ENCODE data around the gene TOP3A.
"Not testable (repeated sequence)": the region's sequence is repeated elsewhere in the genome, so short reads cannot be mapped to it uniquely, and the experiment has no call there.

The TOP3A gene

DNA sequence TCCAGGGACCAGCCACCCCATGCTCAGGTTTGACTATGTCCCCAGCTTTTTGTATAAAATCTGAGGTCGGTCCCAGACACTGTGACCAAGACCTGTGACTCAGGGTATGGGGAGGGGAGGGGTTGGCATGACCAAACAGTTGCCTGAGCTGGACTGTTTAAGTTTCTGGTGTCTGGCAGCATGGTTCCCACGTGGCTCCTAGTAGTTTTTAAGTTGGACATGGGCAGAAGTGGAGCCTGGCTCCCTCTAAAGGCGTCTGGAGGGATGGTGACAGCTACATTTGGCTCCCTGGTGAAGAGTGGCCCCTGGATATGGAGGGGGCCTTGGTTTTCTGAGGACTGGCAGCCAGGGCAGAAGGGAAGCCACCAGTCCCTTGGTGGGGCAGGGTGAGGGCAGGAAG is 8.2 kb upstream of the TOP3A start:
- DNase-seq, result no peak

DNA sequence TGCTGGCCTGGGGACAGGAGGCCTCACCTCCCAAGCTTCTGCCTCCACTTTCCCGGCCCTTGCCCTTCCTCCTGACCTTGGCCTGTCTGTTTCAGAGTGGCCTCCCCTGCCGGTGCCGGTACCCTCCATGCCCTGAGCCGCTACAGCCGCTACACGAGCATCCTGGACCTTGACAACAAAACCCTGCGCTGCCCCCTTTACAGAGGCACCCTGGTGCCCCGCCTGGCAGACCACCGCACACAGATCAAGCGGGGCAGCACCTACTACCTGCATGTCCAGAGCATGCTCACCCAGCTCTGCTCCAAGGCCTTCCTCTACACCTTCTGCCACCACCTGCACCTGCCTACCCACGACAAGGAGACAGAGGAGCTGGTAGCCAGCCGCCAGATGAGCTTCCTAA is 7.7 kb upstream of the TOP3A start:
- DNase-seq, result no peak

DNA sequence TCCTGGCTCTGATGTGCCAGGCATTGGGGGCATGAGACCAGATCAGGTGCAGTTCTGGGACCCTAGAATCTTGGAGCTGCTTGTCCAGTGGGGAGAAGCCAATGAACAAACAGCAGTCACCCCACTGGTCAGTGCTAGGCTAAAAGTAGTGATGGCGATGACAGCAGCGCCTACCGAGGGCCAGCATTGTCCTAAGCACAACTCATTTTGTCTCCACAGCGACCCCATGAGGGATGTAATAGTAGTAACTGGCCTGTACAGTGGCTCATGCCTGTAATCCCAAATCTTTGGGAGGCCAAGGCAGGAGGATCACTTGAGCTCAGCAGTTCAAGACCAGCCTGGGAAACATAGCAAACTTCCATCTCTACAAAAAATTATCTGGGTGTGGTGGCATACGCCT is 6.5 kb upstream of the TOP3A start:
- DNase-seq, result no peak

DNA sequence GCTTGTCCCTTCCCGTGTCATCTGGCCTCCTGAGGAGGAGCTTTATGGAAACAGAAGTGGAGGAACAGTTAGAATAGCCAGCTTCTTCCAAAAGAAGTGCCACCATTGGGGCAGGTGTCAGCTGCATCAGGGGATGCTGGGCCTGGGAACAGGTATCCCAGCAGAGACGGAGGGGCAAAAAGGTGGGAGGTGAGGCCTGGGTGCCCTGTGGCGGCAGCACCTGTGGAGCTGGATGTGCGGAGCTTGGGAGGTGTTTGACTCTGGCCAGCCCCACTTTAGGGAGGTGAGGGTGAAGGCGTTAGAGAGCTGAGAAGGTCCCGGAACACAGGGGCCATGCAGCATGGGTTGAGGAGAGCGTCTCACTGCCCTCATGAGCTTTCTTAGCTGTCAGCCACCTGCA is 5.5 kb upstream of the TOP3A start:
- DNase-seq, result no peak

DNA sequence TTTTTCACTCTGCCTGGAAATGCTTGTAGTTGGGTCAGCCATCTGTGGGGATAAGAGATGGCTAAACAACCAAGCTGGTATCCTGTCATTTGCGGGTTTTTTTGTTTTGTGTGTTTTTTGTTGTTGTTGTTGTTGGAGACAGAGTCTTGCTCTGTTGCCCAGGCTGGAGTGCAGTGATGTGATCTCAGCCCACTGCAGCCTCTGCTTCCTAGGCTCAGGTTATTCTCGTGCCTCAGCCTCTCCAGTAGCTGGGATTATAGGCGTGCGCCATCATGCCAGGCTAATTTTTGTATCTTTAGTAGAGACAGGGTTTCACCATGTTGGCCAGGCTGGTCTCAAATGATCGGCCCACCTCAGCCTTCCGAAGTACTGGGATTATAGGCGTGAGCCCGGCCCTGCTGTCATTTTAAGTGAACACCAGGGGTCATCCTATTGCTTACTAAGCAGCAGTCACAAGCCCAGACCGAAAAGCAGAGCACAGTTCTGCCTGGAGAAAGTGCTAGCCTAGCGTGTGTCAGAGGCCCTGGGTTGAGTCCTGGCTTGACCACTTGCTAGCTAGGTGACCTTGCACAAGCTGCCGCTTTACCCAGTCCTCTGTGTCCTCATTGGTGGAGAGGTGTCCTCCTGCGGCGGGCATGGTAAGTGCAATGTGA is 4.9 kb upstream of the TOP3A start:
- no peak for DNase-seq

DNA sequence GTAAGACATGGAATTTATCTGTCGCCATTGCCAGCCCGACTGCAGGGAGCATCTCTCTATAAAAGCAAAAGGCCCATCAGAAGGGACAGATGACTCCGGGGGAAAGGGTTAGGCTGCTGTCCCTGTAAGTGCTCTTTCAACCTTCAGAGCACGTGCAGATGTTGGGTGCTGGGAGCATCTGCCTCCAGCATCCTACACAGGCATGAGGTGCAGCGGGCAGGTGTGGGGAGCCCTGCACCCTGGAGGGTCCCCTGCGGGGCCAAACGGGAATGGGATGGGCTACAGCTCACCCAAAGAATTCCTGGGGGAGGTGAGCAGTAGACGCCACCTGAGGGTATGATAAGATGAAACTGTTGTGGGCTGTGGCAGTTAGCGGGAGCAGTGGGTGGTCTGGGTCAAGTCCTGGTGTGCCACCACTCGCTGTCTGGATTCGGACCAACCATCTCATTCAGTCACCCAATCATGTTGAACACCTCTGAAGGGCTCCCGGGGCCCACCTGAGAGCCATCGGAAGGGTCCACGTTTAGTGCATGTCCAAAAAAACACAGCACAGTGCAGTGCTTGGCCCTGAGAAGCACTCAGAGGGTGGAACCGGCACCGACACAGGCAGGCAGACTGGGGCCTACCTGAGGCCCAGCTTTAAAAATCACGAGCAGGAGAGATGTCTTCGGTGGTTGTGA is 4.1 kb upstream of the TOP3A start:
- DNase-seq, result no peak

DNA sequence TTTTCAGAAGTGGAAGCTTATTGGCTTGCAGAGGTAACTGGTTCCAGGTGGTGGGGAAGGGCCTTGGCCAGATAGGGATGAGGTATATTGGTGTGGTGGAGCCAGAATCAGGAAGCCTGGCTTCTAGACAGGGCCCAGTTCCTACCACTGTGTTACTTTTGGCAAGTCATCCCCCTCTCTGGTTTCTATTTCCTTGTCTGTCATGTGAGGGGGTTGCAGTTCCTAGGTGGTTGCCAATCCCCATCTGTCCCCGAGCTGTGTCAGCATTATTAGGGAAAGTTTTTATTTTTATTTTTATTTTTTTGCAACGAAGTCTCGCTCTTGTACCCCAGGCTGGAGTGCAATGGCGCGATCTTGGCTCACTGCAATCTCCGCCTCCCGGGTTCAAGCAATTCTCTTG is 3.3 kb upstream of the TOP3A start:
- no peak for DNase-seq

DNA sequence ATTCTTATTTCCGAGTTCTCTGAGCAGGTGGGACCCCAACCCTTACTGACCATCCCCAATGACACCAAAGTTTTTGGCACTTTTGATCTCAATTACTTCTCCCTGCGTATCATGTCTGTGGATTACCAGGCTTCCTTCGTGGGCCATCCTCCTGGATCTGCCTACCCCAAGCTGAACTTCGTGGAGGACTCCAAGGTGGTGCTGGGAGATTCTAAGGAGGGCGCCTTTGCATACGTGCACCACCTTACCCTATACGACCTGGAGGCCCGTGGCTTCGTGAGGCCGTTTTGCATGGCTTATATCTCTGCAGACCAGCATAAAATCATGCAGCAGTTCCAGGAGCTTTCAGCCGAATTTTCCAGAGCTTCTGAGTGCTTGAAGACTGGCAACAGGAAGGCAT is 1.2 kb upstream of the TOP3A start:
- DNase-seq, result no peak

DNA sequence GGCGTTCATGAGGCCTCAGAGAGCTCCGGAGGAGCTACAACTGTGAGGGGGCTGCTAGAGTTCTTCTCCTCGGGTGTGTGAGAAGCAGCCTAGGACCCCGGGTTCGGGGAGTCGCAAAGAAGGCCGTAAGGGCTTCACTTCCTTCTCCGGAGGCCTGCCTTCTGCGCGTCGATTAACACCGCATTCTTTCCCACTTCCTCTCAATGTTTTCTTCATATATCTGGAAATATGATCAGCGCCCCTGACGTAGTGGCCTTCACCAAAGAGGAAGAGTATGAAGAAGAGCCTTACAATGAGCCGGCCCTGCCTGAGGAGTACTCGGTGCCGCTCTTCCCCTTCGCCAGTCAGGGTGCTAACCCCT is 748 bp upstream of the TOP3A start:
- DNase-seq, result peak; percentile 23

DNA sequence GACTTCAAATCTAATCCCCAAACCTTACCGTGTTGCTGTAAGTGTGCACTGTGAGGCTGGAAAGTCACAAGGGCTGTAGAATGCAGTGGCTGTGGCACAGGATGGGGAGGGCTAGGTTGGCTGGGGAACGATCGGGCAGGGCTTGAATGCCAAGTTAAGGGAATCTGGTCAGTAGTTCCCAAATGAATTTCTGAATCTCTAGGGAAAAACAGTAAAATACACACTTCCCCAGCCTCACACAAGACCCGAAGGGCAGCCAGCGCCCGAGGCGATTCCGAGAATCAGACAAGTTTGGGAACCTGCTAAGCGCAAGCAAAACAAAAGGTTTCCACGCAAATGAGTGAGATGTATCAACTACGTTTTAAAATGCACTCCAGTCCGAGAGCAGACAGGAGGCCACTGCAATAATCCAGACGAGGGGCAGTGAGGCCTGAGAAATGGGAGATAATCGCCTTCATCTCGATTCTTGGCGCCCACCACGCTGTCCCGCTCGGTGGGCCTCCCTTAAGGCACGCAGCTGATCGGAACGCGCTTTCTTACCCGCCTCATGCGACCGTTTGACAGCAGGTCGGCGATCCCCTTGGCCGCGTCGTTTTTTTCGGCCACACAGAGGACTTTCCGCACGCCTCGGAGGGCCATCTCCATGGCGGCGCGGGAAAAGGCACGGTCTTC is 599 bp downstream of the TOP3A start:
- no peak for DNase-seq

DNA sequence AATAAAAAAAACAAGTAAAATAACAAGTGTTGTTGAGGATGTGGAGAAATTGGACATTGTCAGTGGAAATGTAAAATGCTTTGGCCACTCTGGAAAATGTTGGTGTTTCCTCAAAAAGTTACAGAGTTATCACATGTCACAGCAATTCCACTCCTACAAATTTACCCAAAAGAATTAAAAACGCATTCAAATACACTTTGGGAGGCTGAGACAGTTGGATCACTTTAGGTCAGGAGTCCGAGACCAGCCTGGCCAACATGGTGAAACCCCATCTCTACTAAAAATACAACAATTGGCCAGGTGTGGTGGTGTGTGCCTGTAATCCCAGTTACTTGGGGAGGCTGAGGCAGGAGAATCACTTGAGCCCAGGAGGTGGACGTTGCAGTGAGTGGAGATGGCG is 5.6 kb downstream of the TOP3A start:
- no peak for DNase-seq

DNA sequence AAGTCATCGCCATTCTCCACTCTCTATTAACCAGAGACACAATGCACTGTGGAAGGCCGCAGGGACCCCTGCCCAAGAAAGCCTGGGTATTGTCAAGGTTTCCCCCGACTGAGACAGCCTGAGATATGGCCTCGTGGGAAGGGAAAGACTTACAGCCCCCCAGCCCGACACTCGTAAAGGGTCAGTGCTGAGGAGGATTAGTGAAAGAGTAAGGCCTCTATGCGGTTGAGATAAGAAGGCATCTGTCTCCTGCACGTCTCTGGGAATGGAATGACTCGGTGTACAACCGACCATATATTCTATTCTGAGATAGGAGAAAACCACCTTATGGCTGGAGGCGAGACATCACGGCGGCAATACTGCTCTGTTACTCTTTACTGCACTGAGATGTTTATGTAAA is 11.6 kb downstream of the TOP3A start:
- DNase-seq, result not testable (repeated sequence)

DNA sequence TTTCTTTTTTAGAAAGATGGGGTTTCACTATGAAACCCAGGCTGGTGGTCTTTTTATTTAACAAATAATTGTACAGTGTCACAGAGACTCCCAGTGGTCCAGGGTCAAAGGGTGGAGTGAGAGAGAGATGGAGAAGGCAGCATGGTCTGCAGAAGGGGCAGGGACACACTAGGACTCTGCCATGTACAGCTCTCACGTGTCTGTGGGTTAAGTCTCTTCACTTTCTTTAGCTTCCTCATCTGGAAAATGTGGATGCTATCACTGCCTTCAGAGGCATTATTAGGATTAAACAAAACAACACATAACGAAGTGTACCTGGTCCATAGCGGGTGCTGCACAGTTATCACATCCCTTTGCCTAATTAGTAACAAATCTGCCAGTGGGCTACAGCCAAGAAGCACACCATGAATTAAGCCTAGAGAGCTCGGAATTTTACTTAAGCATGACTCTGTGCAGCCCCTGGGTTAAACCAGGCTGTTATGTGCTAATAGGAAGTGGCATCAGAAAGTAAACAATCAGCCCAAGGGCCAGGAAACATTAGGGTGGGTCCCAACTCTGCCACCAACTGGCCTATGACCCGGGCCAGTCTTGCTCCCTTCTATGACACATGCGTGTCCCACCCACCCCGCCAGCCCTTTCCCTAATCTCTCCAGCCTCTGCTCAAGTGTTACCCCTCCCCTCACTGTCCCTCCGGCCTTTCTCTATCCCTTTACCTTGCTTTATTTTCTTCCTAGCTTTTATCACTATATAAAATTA is 13.9 kb downstream of the TOP3A start:
- no peak for DNase-seq

DNA sequence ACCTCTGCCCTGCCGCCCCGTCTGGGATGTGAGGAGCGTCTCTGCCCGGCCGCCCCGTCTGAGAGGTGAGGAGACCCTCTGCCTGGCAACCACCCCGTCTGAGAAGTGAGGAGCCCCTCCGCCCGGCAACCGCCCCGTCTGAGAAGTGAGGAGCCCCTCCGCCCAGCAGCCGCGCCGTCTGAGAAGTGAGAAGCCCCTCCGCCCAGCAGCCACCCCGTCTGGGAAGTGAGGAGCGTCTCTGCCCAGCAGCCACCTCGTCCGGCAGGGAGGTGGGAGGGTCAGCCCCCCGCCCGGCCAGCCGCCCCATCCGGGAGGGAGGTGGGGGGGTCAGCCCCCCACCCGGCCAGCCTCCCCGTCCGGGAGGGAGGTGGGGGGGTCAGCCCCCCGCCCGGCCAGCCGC is 16.7 kb downstream of the TOP3A start:
- DNase-seq, result not testable (repeated sequence)

DNA sequence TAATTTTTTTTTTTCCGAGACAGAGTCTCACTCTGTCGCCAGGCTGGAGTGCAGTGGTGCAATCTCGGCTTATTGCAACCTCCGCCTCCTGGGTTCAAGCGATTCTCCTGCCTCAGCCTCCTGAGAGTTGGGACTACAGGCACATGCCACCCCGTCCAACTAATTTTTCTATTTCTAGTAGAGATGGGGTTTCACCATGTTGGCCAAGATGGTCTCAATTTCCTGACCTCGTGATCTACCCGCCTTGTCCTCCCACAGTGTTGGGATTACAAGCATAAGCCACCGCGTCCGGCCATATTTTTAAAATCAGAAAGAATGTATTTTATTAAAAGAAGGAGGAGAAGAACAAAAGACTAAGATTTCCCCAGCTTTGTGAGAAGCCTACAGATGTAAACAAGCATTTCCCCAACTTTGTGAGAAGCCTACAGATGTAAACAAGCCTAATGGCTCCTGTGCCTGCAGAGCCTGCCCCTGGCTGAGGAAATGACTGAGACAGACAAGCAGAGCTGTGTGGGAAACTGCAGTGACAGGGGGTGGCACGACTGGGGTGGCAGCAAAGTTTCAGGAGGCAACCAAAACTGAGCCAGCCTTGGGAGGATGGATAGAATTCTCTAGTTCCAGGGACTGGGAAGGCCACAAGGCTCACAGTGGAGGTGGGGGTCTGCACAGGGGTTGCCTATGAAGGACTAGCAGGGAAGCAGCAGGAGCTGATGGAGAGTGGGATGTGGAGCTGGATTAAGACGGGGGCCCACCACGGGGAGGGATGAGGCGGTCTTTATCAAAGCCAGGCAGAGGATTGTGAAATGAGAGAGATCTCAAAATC is 22.9 kb downstream of the TOP3A start:
- DNase-seq, result no peak

DNA sequence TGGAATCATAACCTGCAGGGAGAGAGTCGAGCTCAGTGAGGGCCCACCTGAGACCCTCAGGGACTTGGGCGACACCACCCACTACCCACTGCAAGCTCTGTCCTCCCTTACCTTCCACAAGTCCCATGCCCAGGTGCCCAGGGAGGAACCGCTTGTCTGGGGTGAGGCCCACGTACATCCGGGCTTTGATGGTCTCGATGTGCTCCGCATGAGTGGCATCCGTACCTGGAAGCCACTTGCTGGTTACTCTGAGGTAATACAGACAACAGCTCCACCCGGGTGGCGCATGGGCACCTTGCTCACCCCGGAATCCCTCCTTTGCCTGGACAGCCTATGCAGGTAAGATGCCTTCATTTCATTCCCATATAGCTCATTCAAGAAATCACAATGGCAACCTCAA is 29.5 kb downstream of the TOP3A start:
- no peak for DNase-seq

DNA sequence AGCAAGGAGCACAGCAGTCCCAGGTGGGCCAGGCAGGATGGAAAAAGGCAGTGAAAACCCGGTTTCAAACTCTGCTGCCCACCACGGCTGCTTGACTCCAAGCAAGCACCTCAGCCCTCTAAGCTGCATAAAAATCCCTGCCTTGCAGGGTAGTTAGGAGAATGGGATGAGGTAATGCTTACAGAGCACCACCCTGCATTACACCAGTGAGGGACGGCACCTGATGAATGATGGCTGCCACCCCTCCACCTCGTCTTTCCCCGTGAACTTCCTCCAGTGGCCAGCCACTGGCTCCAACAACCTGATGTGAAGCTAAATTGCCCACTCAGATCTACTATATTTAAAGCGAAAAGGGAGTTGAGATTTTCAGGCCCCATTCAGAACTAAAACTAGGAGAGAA is 33.0 kb downstream of the TOP3A start:
- DNase-seq, result no peak

DNA sequence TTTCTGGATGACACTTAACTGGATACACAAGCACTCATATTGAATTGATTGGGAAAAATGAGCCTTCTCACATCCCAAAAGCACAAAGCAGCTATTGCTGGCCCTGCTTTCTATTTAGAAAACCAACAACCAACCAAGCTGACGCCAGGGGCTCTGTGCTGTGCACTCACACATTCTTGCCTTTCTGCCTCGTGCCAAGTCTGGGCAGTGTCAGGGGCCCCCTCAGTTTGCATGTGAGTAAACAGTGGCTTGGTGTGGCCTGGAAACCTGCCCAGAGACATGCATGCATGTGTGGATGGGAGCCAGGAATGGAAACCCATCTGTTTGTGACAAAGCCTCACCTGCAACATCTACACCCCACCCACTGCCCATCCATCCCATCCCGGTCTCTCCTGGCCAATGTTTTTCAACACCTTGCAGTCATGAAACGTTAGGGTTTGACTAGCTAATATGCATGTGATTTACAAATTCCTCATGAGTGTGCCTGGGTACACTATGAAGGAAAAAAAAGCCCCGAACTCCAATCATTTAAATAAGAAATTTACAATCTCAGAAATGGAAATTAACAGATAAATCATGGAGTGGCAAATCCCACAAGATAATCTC is 33.9 kb downstream of the TOP3A start:
- no peak for DNase-seq

DNA sequence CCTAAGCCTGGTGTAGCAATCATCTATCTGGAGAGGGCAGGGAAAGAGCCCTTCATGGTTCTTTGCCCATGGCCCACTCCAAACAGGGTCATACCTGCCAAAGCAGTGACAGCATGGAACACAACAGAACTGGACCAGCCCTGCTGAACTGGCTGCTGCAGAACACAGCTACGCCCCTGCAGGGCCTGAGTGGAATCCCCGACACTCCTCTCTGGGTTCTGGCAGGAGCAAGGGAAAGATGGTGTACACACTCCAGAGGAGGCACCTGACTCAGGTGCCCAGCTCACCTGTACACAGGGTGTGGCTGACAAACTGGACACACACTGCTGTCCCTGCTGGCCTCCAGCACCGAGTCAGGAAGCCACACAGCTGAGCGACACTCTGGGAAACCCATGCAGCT is 34.5 kb downstream of the TOP3A start:
- no peak for DNase-seq

DNA sequence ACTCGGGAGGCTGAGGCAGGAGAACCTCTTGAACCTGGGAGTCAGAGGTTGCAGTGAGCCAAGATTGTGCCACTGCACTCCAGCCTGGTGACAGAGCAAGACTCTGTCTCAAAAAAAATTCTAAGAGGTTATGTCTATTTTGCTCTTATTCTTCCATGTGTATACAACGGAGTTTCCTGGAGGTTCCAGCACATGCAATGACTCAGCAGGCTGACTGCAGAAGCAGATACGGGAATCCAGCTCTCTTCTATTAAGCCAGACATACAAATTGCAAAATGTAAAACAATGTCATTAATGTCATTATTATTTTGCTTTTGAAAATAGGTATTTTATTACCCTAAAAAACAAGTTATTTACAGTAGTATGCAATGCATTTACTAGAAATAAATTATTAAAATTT is 35.9 kb downstream of the TOP3A start:
- DNase-seq, result no peak

DNA sequence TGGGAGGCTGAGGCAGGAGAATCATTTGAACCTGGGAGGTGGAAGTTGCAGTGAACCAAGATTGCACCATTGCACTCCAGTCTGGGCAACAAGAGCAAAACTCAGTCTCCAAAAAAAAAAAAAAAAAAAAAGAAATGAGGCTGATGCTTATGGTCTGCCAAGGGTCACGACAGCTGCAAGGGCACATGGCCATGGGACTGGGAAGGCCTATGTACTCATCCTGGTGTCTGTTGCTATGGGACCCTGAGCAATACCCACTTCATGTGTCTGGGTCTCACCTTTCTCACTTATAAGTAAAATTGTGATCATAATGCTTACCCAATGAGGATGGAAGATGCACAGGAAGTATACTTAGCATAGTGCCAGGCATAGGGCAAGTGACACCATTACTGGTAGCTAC is 37.7 kb downstream of the TOP3A start:
- no peak for DNase-seq
